ENCODE results near the gene ZNF431. TPM values are rescaled to one million over a fixed set of nuclear protein-coding genes. Genes with fewer than 3 reads are reported as not detected.

Gene ZNF431
- total RNA-seq, result 2.3 and 7.0 TPM in 2 replicates

DNA sequence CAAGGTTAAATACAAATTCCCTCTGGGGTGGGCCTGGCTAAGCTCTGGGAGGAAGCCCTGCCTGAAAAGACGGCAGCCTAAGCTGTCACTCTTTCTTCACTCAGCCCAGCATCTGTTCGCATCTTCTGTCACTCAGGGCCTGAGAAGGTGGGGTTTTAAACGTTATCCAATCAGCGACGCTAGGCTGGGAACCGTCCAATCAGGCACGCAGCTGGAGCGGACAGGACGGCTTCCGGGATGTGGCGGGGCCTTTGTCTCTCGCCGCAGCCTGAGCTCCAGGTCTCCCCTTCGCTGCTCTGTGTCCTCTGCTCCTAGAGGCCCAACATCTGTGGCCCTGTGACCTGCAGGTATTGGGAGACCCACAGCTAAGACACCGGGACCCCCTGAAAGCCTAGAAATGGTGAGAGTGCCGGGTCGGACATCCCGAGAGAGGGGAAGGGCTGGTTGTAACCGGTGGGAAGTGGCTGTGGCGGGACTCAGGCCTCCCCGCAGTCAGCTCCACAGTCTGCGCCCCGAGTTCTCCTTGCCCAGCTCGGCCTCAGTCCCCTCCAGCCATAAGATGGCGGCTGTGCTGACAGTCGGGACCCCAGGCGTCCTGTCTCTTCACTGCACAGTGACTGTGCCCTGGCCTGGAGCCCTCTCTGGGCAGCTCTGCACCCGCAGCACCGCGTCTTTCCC lies at the start of gene ZNF431:
Gene ZNF431, plus strand, starts transcription at position 254 of the 678 bp plus-strand sequence. Its CDS starts 144 bp downstream, at position 398.

Other genes starting within 250 kb of the ZNF431 start
- 4.8 and 11.9 TPM in 2 replicates for gene ZNF85, start 218.8 kb upstream of the ZNF431 start, total RNA-seq
- 5.0 and 8.7 TPM in 2 replicates for gene ZNF430, start 121.4 kb upstream of the ZNF431 start, total RNA-seq
- gene ZNF714, start 59.8 kb upstream of the ZNF431 start, total RNA-seq, result 3.1 and 9.2 TPM in 2 replicates
- gene ZNF708, start 187.4 kb downstream of the ZNF431 start, total RNA-seq, result 3.6 and 5.9 TPM in 2 replicates
- gene ZNF738, start 217.0 kb downstream of the ZNF431 start, total RNA-seq, result 7.0 and 8.1 TPM in 2 replicates

Data from regular cardiac myocyte (primary cell).